Measurements from ENCODE around the gene PLSCR1.

Gene PLSCR1

DNA sequence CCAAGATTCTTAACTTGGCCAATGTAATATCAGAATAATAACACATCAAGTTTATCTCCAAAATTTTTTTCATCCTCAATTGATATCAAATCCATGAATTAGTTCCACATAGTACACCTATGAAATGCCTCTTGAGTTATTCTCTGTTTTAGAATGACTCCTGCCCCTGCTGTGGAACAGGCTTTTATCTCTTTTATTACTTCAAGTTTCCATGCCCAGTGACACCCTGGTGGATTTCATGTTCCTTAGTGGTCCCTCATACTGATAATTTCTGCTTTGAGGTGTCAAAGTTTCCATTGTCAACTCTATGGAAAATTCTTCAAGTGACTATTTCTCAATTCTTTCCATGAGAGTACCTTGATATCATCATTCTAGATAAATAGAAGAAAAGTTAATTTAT, 24.6 kb downstream of the PLSCR1 start:
- Mint-ChIP-seq H3K27me3 (no peaks in the 10 kb centered on the region), H3K9me3 (no peaks in the 10 kb centered on the region), H3K4me3 (no peak overlapping the region), H3K36me3 (ENCODE audit: insufficient read depth) (peaks cover 6% of the 10 kb centered on the region), H3K27ac (no peak overlapping the region), H3K4me1 (ENCODE audit: low read depth in 2 of 2) (peaks cover 0 to 4% of the 10 kb centered on the region in 2 donors)
- no peak for DNase-seq
- ATAC-seq (replicated peaks): no peak

DNA sequence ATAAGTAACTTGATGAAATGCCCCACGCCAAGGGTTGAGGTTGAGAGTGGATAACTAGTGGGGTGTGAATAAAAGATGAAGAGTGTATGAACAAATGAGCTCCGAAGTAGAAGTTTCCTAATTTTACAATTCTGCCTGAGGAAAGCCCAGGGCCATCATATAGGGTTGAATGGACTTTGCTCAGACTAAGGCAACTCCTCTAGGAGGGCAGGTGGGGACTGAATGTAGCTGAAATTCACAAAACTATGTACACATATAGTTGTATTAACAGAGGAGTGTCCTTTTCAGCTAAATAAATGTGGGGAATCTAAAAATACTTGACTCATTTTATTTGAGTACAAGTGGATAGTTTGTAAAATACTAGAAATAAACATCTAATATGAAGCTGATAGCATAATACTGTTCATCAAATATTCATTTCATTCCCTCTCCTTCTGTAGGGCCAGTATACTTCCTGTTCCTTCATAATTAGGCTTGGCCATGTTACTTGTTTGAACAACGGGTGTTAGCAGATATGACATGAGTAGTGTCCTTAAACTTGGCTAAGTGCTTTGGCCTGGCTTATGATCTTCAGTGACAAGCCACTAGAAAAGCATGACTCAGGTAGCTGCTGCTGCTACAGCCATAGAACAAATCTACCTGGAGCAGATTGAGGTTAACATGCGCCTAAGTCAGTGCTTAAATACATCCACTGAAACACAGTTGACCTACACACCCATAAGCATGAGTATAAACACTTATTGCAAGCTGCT, 26.5 kb downstream of the PLSCR1 start:
- no peaks in the 10 kb centered on the region for H3K9me3 Mint-ChIP-seq
- ATAC-seq (replicated peaks): no peak
- H3K36me3 Mint-ChIP-seq (ENCODE audit: insufficient read depth): peaks cover 6% of the 10 kb centered on the region
- no peaks in the 10 kb centered on the region for H3K27me3 Mint-ChIP-seq
- peaks cover 0 to 9% of the 10 kb centered on the region in 2 donors for H3K4me1 Mint-ChIP-seq (ENCODE audit: low read depth in 2 of 2)
- H3K4me3 Mint-ChIP-seq: no peak overlapping the region
- no peak overlapping the region for H3K27ac Mint-ChIP-seq
- DNase-seq: no peak

DNA sequence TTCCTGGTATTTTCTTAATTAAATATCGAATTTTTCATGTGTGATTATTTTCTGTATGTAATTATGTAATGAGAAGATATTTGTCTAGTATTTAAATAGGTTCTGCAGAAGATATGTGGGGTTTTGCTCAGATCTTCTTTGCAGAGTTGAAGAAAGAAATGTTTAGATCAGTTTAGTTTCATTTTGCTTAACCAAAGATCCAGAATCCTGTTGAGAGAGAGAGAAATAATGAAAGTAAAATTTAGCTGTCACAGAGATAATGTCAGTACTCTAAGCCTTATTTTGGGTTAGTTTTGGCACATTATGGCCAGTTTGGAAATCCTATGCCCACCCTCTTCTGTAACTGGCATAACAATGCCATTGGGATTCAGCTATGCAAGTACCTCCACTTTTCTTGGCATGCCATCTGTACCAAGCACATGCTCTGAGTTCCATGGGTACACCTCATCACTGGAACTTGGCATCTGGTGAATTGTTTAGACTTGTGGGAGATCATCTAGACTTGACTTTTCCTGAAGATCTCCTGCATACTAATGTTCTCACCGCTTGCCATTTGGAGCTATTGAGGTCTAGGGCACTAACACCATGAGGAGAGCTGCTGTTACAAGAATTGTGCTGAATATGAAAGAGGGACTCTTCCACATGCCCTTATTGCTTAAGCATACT, 30.9 kb downstream of the PLSCR1 start:
- Mint-ChIP-seq H3K9me3 (no peaks in the 10 kb centered on the region), H3K4me1 (ENCODE audit: low read depth in 2 of 2) (peaks cover 0 to 9% of the 10 kb centered on the region in 2 donors), H3K36me3 (ENCODE audit: insufficient read depth) (peaks cover 6% of the 10 kb centered on the region), H3K4me3 (no peak overlapping the region), H3K27ac (no peak overlapping the region), H3K27me3 (no peaks in the 10 kb centered on the region)
- DNase-seq: no peak
- ATAC-seq (replicated peaks): no peak

DNA sequence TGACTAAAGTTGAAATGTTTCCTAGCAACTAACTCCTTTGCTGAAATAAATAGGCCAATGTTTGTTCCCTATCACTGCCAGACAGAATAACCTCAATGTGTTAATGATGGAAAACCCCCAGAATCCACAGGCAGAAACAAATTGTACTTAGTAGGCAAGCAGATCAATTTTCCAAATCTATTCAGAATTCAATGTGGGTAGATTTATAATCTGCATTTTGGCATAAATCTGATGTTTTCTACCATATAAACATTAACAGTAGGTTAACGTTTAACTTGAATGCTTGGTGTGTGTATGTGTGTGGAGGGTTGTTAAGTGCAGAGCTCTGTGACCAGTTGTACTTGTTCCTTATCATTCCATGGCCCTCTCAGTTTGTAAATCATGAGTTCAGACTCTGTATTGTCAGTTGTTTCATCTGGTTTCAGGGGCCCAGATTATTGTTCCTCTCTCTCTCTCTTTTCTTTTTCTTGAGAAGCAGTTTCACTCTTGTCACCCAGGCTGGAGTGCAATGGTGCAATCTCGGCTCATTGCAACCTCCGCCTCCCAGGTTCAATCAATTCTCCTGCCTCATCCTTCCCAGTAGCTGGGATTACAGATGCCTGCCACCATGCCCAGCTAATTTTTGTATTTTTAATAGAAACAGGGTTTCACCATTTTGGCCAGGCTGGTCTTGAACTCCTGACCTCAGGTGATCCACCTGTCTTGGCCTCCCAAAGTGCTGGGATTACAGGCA, 32.8 kb downstream of the PLSCR1 start:
- H3K4me1 Mint-ChIP-seq (ENCODE audit: low read depth in 2 of 2): peaks cover 0 to 10% of the 10 kb centered on the region in 2 donors
- DNase-seq (no peak), ATAC-seq (replicated peaks) (no peak)
- H3K9me3 Mint-ChIP-seq: no peaks in the 10 kb centered on the region
- H3K4me3 Mint-ChIP-seq: no peak overlapping the region
- no peaks in the 10 kb centered on the region for H3K27me3 Mint-ChIP-seq
- peak overlapping the region in 1 of 2 donors; percentile 33 for H3K27ac Mint-ChIP-seq
- peaks cover under 1% of the 10 kb centered on the region for H3K36me3 Mint-ChIP-seq (ENCODE audit: insufficient read depth)

DNA sequence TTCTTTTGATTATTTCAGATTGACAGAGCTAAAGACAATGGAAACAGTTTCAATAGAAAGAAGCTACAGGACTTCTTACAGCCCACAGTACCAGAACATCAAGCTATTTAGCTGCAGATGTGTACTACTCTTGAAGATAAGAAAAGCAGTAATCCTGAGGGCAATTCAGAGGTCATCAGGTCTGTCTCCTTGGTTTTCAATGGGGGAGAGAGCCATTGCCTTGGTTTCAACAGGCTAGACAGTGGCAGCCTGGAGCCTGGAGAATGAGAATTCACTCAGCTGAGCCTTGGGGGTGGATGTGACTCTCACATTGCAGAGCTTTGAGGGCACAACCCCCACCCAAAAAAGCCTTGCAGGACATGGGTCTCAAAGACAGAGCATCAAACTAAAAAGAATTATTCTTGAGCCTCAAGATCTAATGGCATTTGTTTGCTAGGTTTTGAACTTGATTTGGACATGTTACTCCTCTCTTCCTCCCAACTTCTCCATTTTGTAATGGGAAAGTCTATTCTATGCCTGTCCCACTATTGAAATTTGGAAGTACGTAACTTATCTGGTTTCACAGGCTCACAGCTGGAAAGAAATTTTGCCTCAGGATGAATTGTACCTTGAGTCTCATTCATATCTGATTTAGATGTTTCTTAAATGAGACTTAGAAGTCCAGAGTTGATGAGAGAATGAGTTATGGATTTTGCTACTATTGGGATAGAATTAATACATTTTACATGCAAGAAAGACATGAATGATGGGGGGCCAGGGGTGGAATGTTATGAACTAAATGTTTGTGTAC, 36.9 kb downstream of the PLSCR1 start:
- H3K4me3 Mint-ChIP-seq: no peak overlapping the region
- H3K27ac Mint-ChIP-seq: no peak overlapping the region
- no peaks in the 10 kb centered on the region for H3K36me3 Mint-ChIP-seq (ENCODE audit: insufficient read depth)
- no peaks in the 10 kb centered on the region for H3K9me3 Mint-ChIP-seq
- DNase-seq (no peak), ATAC-seq (replicated peaks) (no peak)
- H3K27me3 Mint-ChIP-seq: no peaks in the 10 kb centered on the region
- H3K4me1 Mint-ChIP-seq (ENCODE audit: low read depth in 2 of 2): peaks cover 0 to 8% of the 10 kb centered on the region in 2 donors

DNA sequence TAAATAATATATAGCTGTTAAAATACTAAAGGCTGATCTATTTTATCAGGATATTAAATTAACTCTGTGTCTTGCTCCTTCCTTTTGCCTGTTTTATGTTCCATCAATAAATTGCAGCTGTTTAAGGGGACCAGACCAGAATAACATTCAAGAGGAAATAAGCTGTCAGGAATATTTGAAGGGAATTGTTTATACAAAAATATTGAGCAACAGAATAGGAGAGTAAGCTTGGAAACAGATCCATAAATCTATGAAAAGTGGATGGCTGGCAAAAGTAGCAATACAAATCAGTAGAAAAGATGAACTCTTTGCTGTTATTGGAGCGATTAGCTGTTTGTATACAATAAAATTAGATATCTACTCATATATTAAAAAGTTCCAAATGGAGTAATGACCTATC, 38.9 kb downstream of the PLSCR1 start:
- H3K27ac Mint-ChIP-seq: no peak overlapping the region
- no peaks in the 10 kb centered on the region for H3K36me3 Mint-ChIP-seq (ENCODE audit: insufficient read depth)
- DNase-seq (no peak), ATAC-seq (replicated peaks) (no peak)
- H3K4me1 Mint-ChIP-seq (ENCODE audit: low read depth in 2 of 2): peaks cover 0 to 8% of the 10 kb centered on the region in 2 donors
- no peak overlapping the region for H3K4me3 Mint-ChIP-seq
- H3K27me3 Mint-ChIP-seq: no peaks in the 10 kb centered on the region
- no peaks in the 10 kb centered on the region for H3K9me3 Mint-ChIP-seq

DNA sequence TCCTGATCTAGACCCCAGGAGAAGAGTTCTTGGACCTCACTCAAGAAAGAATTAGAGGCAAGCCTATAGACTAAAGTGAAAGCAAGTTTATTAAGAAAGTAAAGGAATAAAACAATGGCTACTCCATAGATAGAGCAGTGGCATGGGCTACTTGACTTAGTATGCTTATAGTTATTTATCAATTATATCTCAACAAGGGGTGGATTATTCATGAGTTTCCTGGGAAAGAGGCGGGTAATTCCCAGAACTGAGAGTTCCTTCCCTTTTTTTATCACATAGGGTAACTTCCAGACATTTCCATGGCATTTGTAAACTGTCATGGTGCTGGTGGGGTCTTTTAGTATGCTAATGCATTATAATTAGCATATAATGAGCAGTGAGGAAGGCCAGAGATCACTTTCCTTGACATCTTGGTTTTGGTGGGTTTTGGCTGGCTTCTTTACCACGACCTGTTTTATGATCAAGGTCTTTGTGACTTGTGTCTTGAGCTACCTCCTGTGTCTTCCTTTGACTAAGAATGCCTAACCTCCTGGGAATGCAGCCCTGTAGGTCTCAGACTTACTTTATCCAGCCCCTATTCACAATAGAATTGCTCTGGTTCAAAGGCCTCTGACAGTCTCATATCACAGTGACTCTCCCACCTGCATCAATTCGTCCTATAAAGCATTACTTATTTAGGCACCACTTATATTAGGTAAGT, 39.8 kb downstream of the PLSCR1 start:
- Mint-ChIP-seq H3K27me3 (no peaks in the 10 kb centered on the region), H3K4me1 (ENCODE audit: low read depth in 2 of 2) (peaks cover 0 to 8% of the 10 kb centered on the region in 2 donors), H3K9me3 (no peaks in the 10 kb centered on the region), H3K27ac (no peak overlapping the region), H3K4me3 (no peak overlapping the region), H3K36me3 (ENCODE audit: insufficient read depth) (no peaks in the 10 kb centered on the region)
- ATAC-seq (replicated peaks) (no peak), DNase-seq (no peak)

DNA sequence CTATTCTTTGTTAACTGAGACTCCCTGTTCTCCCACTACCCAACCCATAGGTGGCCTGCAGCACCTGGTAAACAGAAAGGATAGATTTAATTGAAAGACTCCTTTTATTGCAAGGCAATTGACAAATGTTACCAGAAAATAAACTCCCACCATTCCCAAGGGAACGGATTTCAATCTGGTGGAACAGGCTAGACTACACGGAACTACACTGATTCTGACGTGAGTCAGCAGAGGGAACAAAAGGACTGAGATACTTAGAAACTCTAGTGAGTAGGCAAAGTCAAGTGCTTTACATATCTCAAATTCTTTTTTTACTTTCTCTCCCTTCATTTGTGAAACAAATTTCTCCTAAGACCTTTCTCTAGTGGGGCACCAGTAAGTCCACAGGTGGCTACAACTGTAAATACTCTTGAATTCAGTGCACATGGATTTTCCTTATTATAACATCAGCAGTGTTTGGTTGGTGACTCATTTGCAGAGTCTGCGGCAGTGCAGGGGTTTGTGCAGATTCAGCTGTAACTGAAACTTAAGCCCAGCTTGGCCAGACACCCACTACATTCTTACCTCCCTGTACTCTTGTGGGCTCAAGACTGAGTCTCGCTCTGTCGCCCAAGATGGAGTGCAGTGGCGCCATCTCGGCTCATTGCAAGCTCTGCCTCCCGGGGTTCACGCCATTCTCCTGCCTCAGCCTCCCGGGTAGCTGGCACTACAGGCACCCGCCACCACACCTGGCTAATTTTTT, 40.8 kb downstream of the PLSCR1 start:
- Mint-ChIP-seq H3K4me3 (no peak overlapping the region), H3K36me3 (ENCODE audit: insufficient read depth) (no peaks in the 10 kb centered on the region), H3K4me1 (ENCODE audit: low read depth in 2 of 2) (peaks cover 0 to 8% of the 10 kb centered on the region in 2 donors), H3K27me3 (no peaks in the 10 kb centered on the region), H3K27ac (no peak overlapping the region), H3K9me3 (no peaks in the 10 kb centered on the region)
- no peak for ATAC-seq (replicated peaks)
- DNase-seq: no peak

DNA sequence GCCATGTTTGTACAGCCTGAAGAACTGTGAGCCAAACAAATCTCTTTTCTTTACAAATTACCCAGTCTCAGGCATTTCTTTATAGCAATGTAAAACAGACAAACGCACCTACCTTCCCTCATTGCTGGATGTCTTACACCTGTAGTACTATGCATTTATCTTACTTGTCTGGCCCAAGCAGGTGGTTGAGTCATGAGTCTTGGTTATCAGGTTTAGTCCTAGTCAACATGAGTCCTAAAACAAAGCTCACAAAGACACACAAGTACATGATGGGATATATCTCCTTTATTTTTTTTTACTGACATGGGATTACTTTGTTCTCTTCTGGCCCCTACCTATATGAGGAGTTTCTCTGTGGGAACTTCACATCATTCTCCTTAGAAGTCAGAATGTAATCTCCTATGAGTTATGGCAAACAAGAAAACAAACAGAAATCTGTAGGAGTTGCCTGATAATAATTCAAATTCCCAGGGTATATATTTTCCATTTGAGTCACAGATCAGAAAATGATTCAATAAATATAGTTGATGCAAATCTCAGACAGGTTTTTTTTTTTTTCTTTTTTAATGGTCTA, 41.4 kb downstream of the PLSCR1 start:
- no peaks in the 10 kb centered on the region for H3K36me3 Mint-ChIP-seq (ENCODE audit: insufficient read depth)
- H3K27ac Mint-ChIP-seq: no peak overlapping the region
- DNase-seq (no peak), ATAC-seq (replicated peaks) (no peak)
- H3K27me3 Mint-ChIP-seq: no peaks in the 10 kb centered on the region
- no peak overlapping the region for H3K4me3 Mint-ChIP-seq
- no peaks in the 10 kb centered on the region for H3K9me3 Mint-ChIP-seq
- H3K4me1 Mint-ChIP-seq (ENCODE audit: low read depth in 2 of 2): peaks cover 2 to 8% of the 10 kb centered on the region in 2 donors

DNA sequence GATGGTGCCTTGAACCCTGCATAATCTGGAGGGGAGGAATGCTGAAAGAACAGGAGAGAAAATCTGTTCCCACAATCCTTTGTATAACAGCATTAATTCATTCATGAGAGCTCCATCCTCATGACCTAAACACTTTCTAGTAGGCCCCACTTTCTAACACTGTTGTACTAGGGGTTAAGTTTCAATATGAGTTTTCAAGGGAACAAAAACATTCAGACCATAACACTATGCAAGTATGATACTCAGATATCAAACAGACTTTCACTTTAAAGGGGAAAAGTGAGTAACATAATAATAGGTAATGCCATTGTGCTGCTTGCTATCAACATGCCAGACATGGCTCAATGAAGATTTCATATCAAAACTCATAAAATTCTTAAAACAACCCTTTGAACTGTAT, 42.7 kb downstream of the PLSCR1 start:
- Mint-ChIP-seq H3K9me3 (peaks cover 0 to 5% of the 10 kb centered on the region in 2 donors), H3K4me3 (no peak overlapping the region), H3K36me3 (ENCODE audit: insufficient read depth) (no peaks in the 10 kb centered on the region), H3K27ac (no peak overlapping the region), H3K4me1 (ENCODE audit: low read depth in 2 of 2) (peaks cover 4 to 9% of the 10 kb centered on the region in 2 donors), H3K27me3 (no peaks in the 10 kb centered on the region)
- DNase-seq (no peak), ATAC-seq (replicated peaks) (no peak)

DNA sequence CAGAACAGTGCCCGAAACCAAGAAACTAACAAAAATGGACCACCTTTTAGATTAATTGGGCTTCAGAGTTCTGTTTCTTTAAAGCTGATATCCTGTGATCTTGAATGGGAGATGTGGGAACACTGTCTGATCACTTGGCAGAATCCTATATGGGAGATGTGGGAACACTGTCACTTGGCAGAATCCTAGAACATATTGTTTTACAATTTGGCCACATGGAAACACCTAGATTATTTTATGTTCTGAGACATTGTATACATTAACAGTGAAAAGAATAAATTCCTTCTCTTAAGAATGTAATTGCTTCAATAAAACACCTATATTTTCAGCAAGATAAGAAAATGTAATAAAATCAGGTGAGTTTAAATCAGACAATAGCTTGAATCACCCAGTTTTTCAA, 44.7 kb downstream of the PLSCR1 start:
- Mint-ChIP-seq H3K27me3 (no peaks in the 10 kb centered on the region), H3K27ac (no peak overlapping the region), H3K4me3 (no peak overlapping the region), H3K4me1 (ENCODE audit: low read depth in 2 of 2) (peaks cover 4 to 9% of the 10 kb centered on the region in 2 donors), H3K9me3 (peaks cover 0 to 5% of the 10 kb centered on the region in 2 donors), H3K36me3 (ENCODE audit: insufficient read depth) (no peaks in the 10 kb centered on the region)
- DNase-seq (no peak), ATAC-seq (replicated peaks) (no peak)
